KMS-11 (cell line): ENCODE results near the gene RIN3.

ENCODE experiments used
- H2AFZ ChIP-seq: fragments of 200-600 bp; sonication (generic); 2 replicates; pipeline ENCODE4 v1.6.1; 2016; ENCODE audit warnings: antibody characterized with exemption, mixed run types, low read depth
- H3K27ac ChIP-seq: fragments of 200-600 bp; sonication (generic); 2 replicates; pipeline ENCODE4 v1.6.1; 2016; ENCODE audit warnings: mild to moderate bottlenecking, mixed run types
- H3K27me3 ChIP-seq: fragments of 200-600 bp; sonication (generic); 2 replicates; pipeline ENCODE4 v1.6.1; 2017; ENCODE audit warnings: mild to moderate bottlenecking, low read depth, mixed run types, moderate library complexity; ENCODE audit not compliant: insufficient read depth
- H3K36me3 ChIP-seq: fragments of 200-600 bp; sonication (generic); 2 replicates; pipeline ENCODE4 v1.6.1; 2017; ENCODE audit warnings: mild to moderate bottlenecking, mixed run types; ENCODE audit not compliant: insufficient read depth
- H3K4me1 ChIP-seq: fragments of 200-600 bp; sonication (generic); 2 replicates; pipeline ENCODE4 v1.6.1; 2016; ENCODE audit warnings: mild to moderate bottlenecking, low read depth, mixed run types; ENCODE audit not compliant: poor library complexity, severe bottlenecking
- H3K4me2 ChIP-seq: fragments of 200-600 bp; sonication (generic); 2 replicates; pipeline ENCODE4 v1.7.0; 2016; ENCODE audit warnings: mild to moderate bottlenecking, mixed run types
- H3K4me3 ChIP-seq: fragments of 200-600 bp; sonication (generic); IDR thresholded peaks from 2 replicates; pipeline ENCODE4 v1.6.1; 2017; ENCODE audit warnings: low read depth, low read length, mixed read lengths; ENCODE audit not compliant: insufficient read depth
- H3K79me2 ChIP-seq: fragments of 200-600 bp; sonication (generic); 2 replicates; pipeline ENCODE4 v1.6.1; 2016; ENCODE audit warnings: low read depth, mixed run types; ENCODE audit not compliant: insufficient read depth
- H3K9ac ChIP-seq: fragments of 200-600 bp; sonication (generic); 2 replicates; pipeline ENCODE4 v1.6.1; 2016; ENCODE audit warnings: mild to moderate bottlenecking, mixed run types
- H4K20me1 ChIP-seq: fragments of 200-600 bp; sonication (generic); 2 replicates; pipeline ENCODE4 v1.6.1; 2016; ENCODE audit warnings: mild to moderate bottlenecking, mixed run types; ENCODE audit not compliant: insufficient read depth
- CTCF ChIP-seq: fragments of 200-600 bp; sonication (generic); conservative IDR thresholded peaks from 2 replicates; pipeline ENCODE4 v1.6.1; 2017; ENCODE audit warnings: low read depth, mild to moderate bottlenecking, antibody characterized with exemption, low read length, moderate library complexity, mixed read lengths

The RIN3 gene

GRCh38 chr14:92538412-92538985 lies 24.9 kb downstream of the RIN3 start:
- Histone ChIP-seq H3K4me1 (no peaks in the 10 kb centered on the region), H3K4me3 (no peak overlapping the region), H3K79me2 (no peaks in the 10 kb centered on the region), H3K9ac (no peak overlapping the region), H3K27ac (no peak overlapping the region), H4K20me1 (no peaks in the 10 kb centered on the region), H3K36me3 (no peaks in the 10 kb centered on the region), H3K27me3 (no peaks in the 10 kb centered on the region), H3K4me2 (no peak overlapping the region), H2AFZ (no peak overlapping the region)
- TF ChIP-seq CTCF = no peak

GRCh38 chr14:92539419-92539818 lies 25.8 kb downstream of the RIN3 start:
- H3K27ac ChIP-seq = no peak overlapping the region
- no peak overlapping the region for H3K9ac ChIP-seq
- H3K4me3 ChIP-seq = no peak overlapping the region
- TF ChIP-seq CTCF = no peak
- H4K20me1 ChIP-seq = no peaks in the 10 kb centered on the region
- no peak overlapping the region for H3K4me2 ChIP-seq
- no peaks in the 10 kb centered on the region for H3K4me1 ChIP-seq
- H3K27me3 ChIP-seq = no peaks in the 10 kb centered on the region
- no peaks in the 10 kb centered on the region for H3K36me3 ChIP-seq
- no peaks in the 10 kb centered on the region for H3K79me2 ChIP-seq
- no peak overlapping the region for H2AFZ ChIP-seq

- Histone ChIP-seq H3K9ac (no peak overlapping the region), H2AFZ (no peak overlapping the region), H3K4me3 (no peak overlapping the region), H3K4me1 (no peaks in the 10 kb centered on the region), H3K36me3 (no peaks in the 10 kb centered on the region), H4K20me1 (no peaks in the 10 kb centered on the region), H3K79me2 (no peaks in the 10 kb centered on the region), H3K27me3 (no peaks in the 10 kb centered on the region), H3K4me2 (no peak overlapping the region), H3K27ac (no peak overlapping the region)
- TF ChIP-seq CTCF = no peak
Measured at GRCh38 chr14:92539875-92540274, 26.3 kb downstream of the RIN3 start.

- Histone ChIP-seq H3K4me1 (no peaks in the 10 kb centered on the region), H2AFZ (no peak overlapping the region), H3K36me3 (no peaks in the 10 kb centered on the region), H3K4me3 (no peak overlapping the region), H3K9ac (no peak overlapping the region), H3K79me2 (no peaks in the 10 kb centered on the region), H4K20me1 (no peaks in the 10 kb centered on the region), H3K4me2 (no peak overlapping the region), H3K27me3 (no peaks in the 10 kb centered on the region), H3K27ac (no peak overlapping the region)
- no peak for TF ChIP-seq CTCF
Measured at GRCh38 chr14:92540472-92541048, 27.0 kb downstream of the RIN3 start.
